Measurements from ENCODE around the gene ZSCAN26. TPM values are rescaled to one million over a fixed set of nuclear protein-coding genes. Genes with fewer than 3 reads are reported as not detected.

The ZSCAN26 gene
- total and polyA plus RNA-seq, 2 of the 8 experiments (the other 6 are each of a cell fraction or from before 2014, with no cell fraction given), result 7.0 to 8.5 TPM

DNA sequence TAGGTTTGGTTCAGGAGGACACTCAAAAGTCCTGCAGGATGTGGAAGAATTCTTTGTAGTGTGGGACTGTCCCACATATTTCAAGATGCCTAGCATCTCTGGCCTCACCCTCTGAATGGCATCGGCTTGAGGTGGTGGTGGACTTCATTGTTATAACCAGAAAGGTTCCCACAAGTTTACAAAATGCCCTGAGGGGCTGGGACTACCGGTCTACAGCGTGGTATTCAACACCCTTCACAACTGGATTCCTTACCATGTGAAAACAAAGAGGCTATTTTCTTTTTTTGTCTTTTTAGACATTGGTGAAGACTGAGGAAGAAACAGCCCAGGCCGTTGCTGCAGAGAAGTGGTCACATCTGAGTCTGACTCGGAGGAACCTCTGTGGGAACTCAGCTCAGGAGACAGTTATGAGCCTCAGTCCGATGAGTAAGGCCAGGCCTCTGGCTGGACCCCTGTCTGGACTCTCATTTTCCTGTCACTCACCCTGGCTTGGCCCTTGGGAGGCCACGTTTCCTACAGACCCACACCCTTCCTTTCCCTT, 29.6 kb downstream of the ZSCAN26 start (continued):
- no peak for TF ChIP-seq RAD21 (IDR thresholded peaks at IDR 0.05 in 1 of 2, conservative IDR thresholded peaks at IDR 0.05 in 1 of 2; ENCODE audit: low read depth in 2 of 2, low read length in 2 of 2)
- no peak for TF ChIP-seq CREB1 (IDR thresholded peaks at IDR 0.05)
